K562 (cell line): ENCODE measurements around the gene R3HDM1.

ENCODE experiments used
- CBX8 ChIP-seq: fragments of 200-600 bp; sonication (generic); IDR thresholded peaks from 2 replicates; pipeline ENCODE4 v1.6.1; 2012; ENCODE audit warnings: borderline replicate concordance, mixed run types, low read depth, mild to moderate bottlenecking, moderate library complexity, mixed read lengths, low read length, control low read depth, inconsistent platforms; ENCODE audit not compliant: poor library complexity, severe bottlenecking; ENCODE audit errors: extremely low read depth
- FOS ChIP-seq: IDR thresholded peaks from 3 replicates; pipeline ENCODE4 v1.6.1; 2011; ENCODE audit not compliant: insufficient read length; ENCODE audit errors: extremely low read depth
- HDAC8 ChIP-seq: fragments of 450-650 bp; IDR thresholded peaks from 2 replicates; pipeline ENCODE4 v1.6.1; 2016; ENCODE audit warnings: mild to moderate bottlenecking, missing genetic modification characterization, moderate library complexity, missing compliant biosample characterization
- MYC ChIP-seq, 2 experiments: fragments of 250-450 bp in 1 of 2; sonication (Bioruptor Pico) in 1 of 2; IDR thresholded peaks; 2 replicates each; pipeline versions ENCODE4 v1.5.1 to v1.6.1; 2012 to 2021; ENCODE audit warnings: low read depth in 2 of 2, borderline replicate concordance in 1 of 2, improper control_type of control experiment in 1 of 2, low read length in 1 of 2, mild to moderate bottlenecking in 1 of 2, moderate library complexity in 1 of 2
- NR2C1 ChIP-seq, 2 experiments: fragments of 450-650 bp; IDR thresholded peaks; 2 replicates each; pipeline ENCODE4 v1.6.1; 2017; ENCODE audit warnings: mild to moderate bottlenecking in 2 of 2, antibody characterized with exemption in 1 of 2, inconsistent platforms in 1 of 2, missing compliant biosample characterization in 1 of 2, missing genetic modification characterization in 1 of 2
- POLR2A ChIP-seq: fragments of 450-650 bp; conservative IDR thresholded peaks from 2 replicates; pipeline ENCODE4 v1.6.1; 2016
- SMAD1 ChIP-seq: fragments of 150-350 bp; IDR thresholded peaks from 2 replicates; pipeline ENCODE4 v1.6.1; 2014; ENCODE audit warnings: low read length, low read depth; ENCODE audit not compliant: partially characterized antibody
- ZNF146 ChIP-seq: IDR thresholded peaks from one replicate; pipeline ENCODE4 v1.6.1; 2018; ENCODE audit warnings: missing compliant biosample characterization; ENCODE audit not compliant: unreplicated experiment
- ZNF644 ChIP-seq: fragments of 200-800 bp; sonication (Bioruptor generic); IDR thresholded peaks from 2 replicates; pipeline ENCODE4 v1.6.1; 2016; ENCODE audit warnings: low read depth, missing genetic modification characterization, missing compliant biosample characterization
- TF ChIP-seq, protein P1 (sequence below): fragments of 450-650 bp; IDR thresholded peaks from 2 replicates; pipeline ENCODE4 v1.6.1; 2018; ENCODE audit not compliant: partially characterized antibody
- TF ChIP-seq, protein P2 (sequence below), 2 experiments: fragments of 450-650 bp; conservative IDR thresholded peaks; 2 replicates each; pipeline ENCODE4 v1.6.1; 2017; ENCODE audit warnings: mild to moderate bottlenecking in 2 of 2, moderate library complexity in 2 of 2
- TF ChIP-seq, protein P3 (sequence below), 3 experiments: IDR thresholded peaks in 2 of 3; conservative IDR thresholded peaks in 1 of 3; 2 replicates each; pipeline ENCODE4 v1.5.1; 2011 to 2012; ENCODE audit warnings: low read length in 3 of 3, mild to moderate bottlenecking in 3 of 3, control low read depth in 2 of 3, improper control_type of control experiment in 1 of 3, inconsistent platforms in 1 of 3, low read depth in 1 of 3, mixed read lengths in 1 of 3, moderate library complexity in 1 of 3; ENCODE audit not compliant: insufficient read depth in 2 of 3
- TF ChIP-seq, protein P4 (sequence below): fragments of 450-650 bp; conservative IDR thresholded peaks from 2 replicates; pipeline ENCODE4 v1.6.1; 2016; ENCODE audit warnings: missing genetic modification characterization, low read depth, mild to moderate bottlenecking, missing compliant biosample characterization, moderate library complexity

DNA sequence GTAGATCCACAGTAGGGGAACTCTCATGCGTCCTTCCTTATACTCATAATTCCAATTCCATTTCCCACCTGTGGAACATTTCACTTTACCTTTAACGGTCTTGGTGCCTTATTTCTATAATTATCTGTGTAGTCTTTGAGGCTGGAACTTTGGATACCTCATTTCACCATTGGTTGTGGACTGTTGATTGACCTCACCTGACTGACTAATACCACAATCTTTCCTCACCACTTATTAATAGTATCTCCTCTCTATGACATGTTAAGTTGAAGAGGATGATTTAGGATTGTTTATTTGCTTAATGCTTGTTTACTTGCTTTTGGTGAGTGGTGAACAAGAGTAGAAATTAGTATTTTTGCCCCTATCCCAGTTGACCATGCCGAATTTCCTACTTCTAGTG, 50.0 kb downstream of the R3HDM1 start:
- TF ChIP-seq, protein P1, sequence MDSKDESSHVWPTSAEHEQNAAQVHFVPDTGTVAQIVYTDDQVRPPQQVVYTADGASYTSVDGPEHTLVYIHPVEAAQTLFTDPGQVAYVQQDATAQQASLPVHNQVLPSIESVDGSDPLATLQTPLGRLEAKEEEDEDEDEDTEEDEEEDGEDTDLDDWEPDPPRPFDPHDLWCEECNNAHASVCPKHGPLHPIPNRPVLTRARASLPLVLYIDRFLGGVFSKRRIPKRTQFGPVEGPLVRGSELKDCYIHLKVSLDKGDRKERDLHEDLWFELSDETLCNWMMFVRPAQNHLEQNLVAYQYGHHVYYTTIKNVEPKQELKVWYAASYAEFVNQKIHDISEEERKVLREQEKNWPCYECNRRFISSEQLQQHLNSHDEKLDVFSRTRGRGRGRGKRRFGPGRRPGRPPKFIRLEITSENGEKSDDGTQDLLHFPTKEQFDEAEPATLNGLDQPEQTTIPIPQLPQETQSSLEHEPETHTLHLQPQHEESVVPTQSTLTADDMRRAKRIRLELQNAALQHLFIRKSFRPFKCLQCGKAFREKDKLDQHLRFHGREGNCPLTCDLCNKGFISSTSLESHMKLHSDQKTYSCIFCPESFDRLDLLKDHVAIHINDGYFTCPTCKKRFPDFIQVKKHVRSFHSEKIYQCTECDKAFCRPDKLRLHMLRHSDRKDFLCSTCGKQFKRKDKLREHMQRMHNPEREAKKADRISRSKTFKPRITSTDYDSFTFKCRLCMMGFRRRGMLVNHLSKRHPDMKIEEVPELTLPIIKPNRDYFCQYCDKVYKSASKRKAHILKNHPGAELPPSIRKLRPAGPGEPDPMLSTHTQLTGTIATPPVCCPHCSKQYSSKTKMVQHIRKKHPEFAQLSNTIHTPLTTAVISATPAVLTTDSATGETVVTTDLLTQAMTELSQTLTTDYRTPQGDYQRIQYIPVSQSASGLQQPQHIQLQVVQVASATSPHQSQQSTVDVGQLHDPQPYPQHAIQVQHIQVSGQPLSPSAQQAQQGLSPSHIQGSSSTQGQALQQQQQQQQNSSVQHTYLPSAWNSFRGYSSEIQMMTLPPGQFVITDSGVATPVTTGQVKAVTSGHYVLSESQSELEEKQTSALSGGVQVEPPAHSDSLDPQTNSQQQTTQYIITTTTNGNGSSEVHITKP = no peak
- no peak for TF ChIP-seq CBX8
- no peak for TF ChIP-seq POLR2A
- no peak for TF ChIP-seq HDAC8 (tag)
- TF ChIP-seq ZNF146 (CRISPR knock-in tag) = no peak
- no peak for TF ChIP-seq FOS
- TF ChIP-seq MYC (IDR thresholded peaks at IDR 0.05; ENCODE audit: low read depth, low read length) = no peak
- no peak for TF ChIP-seq MYC (CRISPR knock-in tag; IDR thresholded peaks at IDR 0.05; ENCODE audit: borderline replicate concordance, low read depth)
- no peak for TF ChIP-seq ZNF644
- TF ChIP-seq, protein P2, sequence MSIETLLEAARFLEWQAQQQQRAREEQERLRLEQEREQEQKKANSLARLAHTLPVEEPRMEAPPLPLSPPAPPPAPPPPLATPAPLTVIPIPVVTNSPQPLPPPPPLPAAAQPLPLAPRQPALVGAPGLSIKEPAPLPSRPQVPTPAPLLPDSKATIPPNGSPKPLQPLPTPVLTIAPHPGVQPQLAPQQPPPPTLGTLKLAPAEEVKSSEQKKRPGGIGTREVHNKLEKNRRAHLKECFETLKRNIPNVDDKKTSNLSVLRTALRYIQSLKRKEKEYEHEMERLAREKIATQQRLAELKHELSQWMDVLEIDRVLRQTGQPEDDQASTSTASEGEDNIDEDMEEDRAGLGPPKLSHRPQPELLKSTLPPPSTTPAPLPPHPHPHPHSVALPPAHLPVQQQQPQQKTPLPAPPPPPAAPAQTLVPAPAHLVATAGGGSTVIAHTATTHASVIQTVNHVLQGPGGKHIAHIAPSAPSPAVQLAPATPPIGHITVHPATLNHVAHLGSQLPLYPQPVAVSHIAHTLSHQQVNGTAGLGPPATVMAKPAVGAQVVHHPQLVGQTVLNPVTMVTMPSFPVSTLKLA (conservative IDR thresholded peaks at IDR 0.05) = no peak
- TF ChIP-seq, protein P3, sequence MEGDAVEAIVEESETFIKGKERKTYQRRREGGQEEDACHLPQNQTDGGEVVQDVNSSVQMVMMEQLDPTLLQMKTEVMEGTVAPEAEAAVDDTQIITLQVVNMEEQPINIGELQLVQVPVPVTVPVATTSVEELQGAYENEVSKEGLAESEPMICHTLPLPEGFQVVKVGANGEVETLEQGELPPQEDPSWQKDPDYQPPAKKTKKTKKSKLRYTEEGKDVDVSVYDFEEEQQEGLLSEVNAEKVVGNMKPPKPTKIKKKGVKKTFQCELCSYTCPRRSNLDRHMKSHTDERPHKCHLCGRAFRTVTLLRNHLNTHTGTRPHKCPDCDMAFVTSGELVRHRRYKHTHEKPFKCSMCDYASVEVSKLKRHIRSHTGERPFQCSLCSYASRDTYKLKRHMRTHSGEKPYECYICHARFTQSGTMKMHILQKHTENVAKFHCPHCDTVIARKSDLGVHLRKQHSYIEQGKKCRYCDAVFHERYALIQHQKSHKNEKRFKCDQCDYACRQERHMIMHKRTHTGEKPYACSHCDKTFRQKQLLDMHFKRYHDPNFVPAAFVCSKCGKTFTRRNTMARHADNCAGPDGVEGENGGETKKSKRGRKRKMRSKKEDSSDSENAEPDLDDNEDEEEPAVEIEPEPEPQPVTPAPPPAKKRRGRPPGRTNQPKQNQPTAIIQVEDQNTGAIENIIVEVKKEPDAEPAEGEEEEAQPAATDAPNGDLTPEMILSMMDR (IDR thresholded peaks at IDR 0.05 in 2 of 3, conservative IDR thresholded peaks at IDR 0.05 in 1 of 3; ENCODE audit: insufficient read depth in 2 of 3, low read depth in 1 of 3, low read length in 3 of 3) = no peak
- TF ChIP-seq, protein P4, sequence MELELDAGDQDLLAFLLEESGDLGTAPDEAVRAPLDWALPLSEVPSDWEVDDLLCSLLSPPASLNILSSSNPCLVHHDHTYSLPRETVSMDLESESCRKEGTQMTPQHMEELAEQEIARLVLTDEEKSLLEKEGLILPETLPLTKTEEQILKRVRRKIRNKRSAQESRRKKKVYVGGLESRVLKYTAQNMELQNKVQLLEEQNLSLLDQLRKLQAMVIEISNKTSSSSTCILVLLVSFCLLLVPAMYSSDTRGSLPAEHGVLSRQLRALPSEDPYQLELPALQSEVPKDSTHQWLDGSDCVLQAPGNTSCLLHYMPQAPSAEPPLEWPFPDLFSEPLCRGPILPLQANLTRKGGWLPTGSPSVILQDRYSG = no peak
- TF ChIP-seq SMAD1 = no peak
- TF ChIP-seq NR2C1 (IDR thresholded peaks at IDR 0.05) = no peak
- TF ChIP-seq NR2C1 (tag; IDR thresholded peaks at IDR 0.05) = no peak
